IPS-18c (cell line): ENCODE data around the gene ACER3.
A peak's percentile ranks its signal among the peaks of the same experiment; 100 is the strongest.
"Not testable (repeated sequence)": the region's sequence is repeated elsewhere in the genome, so short reads cannot be mapped to it uniquely, and the experiment has no call there.

Experiments used
- H3K4me3 ChIP-seq: 2 replicates; pipeline ENCODE4 v1.7.0; 2013; ENCODE audit warnings: low read depth, mild to moderate bottlenecking, low read length, moderate library complexity; ENCODE audit not compliant: insufficient read depth
- H3K9me3 ChIP-seq: one replicate; pipeline ENCODE4 v1.6.1; 2013; ENCODE audit warnings: mild to moderate bottlenecking, low read length, moderate library complexity; ENCODE audit not compliant: control insufficient read depth, insufficient read depth

Gene ACER3

GRCh38 chr11:77037057-77037456 lies 176.3 kb downstream of the ACER3 start:
- Histone ChIP-seq H3K4me3 (no peak overlapping the region), H3K9me3 (peaks cover 2% of the 10 kb centered on the region)

- H3K4me3 ChIP-seq = no peak overlapping the region
- H3K9me3 ChIP-seq = peaks cover 2% of the 10 kb centered on the region
Observed at GRCh38 chr11:77038029-77038824, 177.5 kb downstream of the ACER3 start.

- Histone ChIP-seq H3K9me3 (peaks cover 2% of the 10 kb centered on the region), H3K4me3 (no peak overlapping the region)
Observed at GRCh38 chr11:77038825-77039326, 178.2 kb downstream of the ACER3 start.

- peak overlapping the region; percentile 36 for H3K4me3 ChIP-seq
- peaks cover 2% of the 10 kb centered on the region for H3K9me3 ChIP-seq
Observed at GRCh38 chr11:77039491-77040400, 179.0 kb downstream of the ACER3 start.

- Histone ChIP-seq H3K4me3 (no peak overlapping the region), H3K9me3 (peaks cover 2% of the 10 kb centered on the region)
Observed at GRCh38 chr11:77040401-77040777, 179.7 kb downstream of the ACER3 start.

GRCh38 chr11:77040889-77041288 lies 180.2 kb downstream of the ACER3 start:
- peaks cover 2% of the 10 kb centered on the region for H3K9me3 ChIP-seq
- H3K4me3 ChIP-seq = no peak overlapping the region

GRCh38 chr11:77042111-77042726 lies 181.5 kb downstream of the ACER3 start:
- Histone ChIP-seq H3K4me3 (no peak overlapping the region), H3K9me3 (peaks cover 2% of the 10 kb centered on the region)

GRCh38 chr11:77044356-77044755 lies 183.6 kb downstream of the ACER3 start:
- H3K9me3 ChIP-seq = peaks cover 2% of the 10 kb centered on the region
- no peak overlapping the region for H3K4me3 ChIP-seq

- no peak overlapping the region for H3K4me3 ChIP-seq
- peaks cover 2% of the 10 kb centered on the region for H3K9me3 ChIP-seq
Observed at GRCh38 chr11:77044886-77045285, 184.2 kb downstream of the ACER3 start.

- Histone ChIP-seq H3K4me3 (no peak overlapping the region; the same call in 1 of the 2 replicates), H3K9me3 (no peaks in the 10 kb centered on the region)
Observed at GRCh38 chr11:77046060-77046501, 185.4 kb downstream of the ACER3 start.

- Histone ChIP-seq H3K4me3 (no peak overlapping the region), H3K9me3 (no peaks in the 10 kb centered on the region)
Observed at GRCh38 chr11:77047007-77047927, 186.5 kb downstream of the ACER3 start.

GRCh38 chr11:77047928-77048446 lies 187.3 kb downstream of the ACER3 start:
- not testable (repeated sequence) for H3K9me3 ChIP-seq, H3K4me3 ChIP-seq

GRCh38 chr11:77049026-77049425 lies 188.3 kb downstream of the ACER3 start:
- H3K9me3 ChIP-seq = no peaks in the 10 kb centered on the region
- no peak overlapping the region for H3K4me3 ChIP-seq

GRCh38 chr11:77051511-77051910 lies 190.8 kb downstream of the ACER3 start:
- no peaks in the 10 kb centered on the region for H3K9me3 ChIP-seq

GRCh38 chr11:77052518-77052917 lies 191.8 kb downstream of the ACER3 start:
- no peak overlapping the region for H3K4me3 ChIP-seq
- no peaks in the 10 kb centered on the region for H3K9me3 ChIP-seq

More at GRCh38 chr11:77051511-77051910, 190.8 kb downstream of the ACER3 start:
- no peak overlapping the region for H3K4me3 ChIP-seq
